GM21526 (cell line): Measurements from ENCODE around the gene PTGDR2.

Experiments used
- ATAC-seq: cut with Tn5 transposase; IDR thresholded peaks from one replicate; pipeline ENCODE4 v1.9.1; 2021; ENCODE audit warnings: moderate library complexity; ENCODE audit not compliant: unreplicated experiment, low FRiP score

Gene PTGDR2

DNA sequence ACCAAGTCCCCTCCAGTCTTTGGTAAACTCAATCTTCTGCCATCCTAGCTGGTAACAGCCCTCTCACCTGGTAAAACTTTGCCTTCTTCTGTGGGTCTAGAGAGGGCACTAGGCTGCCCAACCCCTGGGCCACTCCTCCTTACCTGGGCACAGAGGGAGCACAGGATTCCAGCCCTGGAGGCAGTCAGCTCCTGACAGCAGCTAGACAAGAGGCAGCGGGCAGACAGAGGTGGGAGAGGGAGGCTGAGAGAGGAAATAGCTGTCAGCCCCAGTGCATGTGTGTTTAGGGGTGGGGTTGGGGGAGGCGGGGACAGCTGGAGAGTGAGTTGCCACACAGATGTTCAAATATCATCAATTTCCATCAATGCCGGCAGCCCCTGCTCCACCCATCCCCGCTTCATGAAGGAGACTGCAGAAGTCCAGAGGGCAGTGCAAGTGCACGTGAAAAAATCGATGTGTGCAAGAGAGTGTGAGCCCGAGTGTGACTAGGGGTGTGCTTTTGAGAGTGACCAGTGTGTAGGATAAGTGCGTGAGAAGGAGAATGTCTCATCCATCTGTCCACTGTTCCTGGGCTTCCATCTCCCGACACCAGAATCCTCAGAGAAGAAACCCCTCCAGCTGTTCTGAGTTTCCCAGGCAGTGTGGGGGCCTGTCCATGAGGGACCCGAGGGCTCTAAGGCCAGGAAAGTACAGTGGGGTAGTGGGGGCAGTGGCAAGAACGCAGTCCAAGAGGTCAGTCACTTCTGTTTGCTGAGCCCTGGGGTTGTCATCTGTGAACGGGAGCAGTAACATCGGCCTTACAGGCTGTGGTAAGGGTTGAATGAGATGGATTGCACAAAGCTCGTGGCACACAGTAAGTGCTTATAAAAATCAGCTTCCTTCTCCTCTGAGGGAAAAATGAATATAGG is at the start of gene PTGDR2:
TSS of gene PTGDR2 (minus strand) at position 225 of the 908 bp plus-strand sequence. CDS start 2,228 bp downstream, outside the sequence.
- no peak for ATAC-seq

GRCh38 chr11:60905047-60905446 is 49.3 kb upstream of the PTGDR2 start:
- ATAC-seq: no peak

- ATAC-seq: no peak
These were observed 46.9 kb upstream of the PTGDR2 start for GRCh38 chr11:60902625-60903024.

- ATAC-seq: no peak
These were observed 45.1 kb upstream of the PTGDR2 start for GRCh38 chr11:60900673-60901404.

DNA sequence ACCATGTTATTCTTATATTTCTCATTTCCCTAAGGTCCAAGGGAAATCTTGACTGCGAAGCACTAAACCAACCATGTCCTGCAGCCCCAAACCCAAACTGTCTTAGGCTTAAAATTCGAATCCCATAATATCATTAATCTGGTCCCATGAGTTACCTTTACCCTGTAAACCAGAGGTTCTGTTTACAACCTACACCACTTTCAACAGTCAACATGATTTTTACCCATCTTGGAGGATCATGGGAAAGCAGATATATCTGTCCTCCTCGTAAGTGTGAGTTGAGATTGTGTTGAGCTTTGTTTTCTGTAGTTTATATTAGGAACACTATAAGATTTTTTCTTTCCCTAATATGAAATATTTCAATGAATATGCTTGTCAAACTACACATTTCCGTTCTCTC is 44.2 kb upstream of the PTGDR2 start:
- no peak for ATAC-seq

DNA sequence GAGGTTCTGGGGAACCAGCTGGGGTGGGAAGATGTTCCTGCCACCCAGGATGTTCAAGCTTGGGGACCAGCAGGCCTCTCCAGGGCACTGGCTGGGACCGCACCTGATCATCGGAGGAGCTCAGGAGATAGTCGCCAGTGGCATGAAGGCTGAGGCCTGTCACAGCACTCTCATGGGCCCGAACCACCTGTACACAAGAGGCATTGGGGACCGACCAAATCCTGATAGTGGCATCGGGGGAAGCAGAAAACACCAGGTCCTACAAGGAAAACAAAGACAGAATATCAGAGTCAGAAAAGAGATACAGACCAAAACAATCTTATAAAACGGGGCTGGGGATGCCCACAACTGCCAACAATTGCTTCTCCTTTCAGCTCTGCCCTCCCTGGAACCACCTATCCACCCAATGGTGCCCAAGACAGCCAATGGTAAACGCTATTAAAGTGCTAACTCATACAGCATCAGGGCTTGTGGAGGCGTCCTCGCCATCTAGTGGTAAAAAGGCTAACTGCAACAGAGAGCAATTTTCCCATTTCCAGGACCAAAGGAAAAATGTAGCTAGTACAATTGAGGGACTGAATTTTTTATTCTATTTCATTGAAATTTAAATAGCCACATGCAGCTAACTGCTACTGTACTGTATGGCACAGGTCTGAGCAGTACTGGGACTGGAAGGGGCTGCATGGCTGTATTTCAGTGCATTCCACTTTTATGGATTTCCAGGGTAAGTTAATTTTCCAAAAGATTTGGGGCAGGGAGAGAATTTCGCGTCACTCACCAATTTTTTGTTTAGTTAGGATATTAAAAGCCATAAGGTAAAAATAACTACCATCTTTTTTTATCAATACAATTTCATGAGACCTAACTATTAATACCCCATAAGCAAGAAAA is 43.5 kb upstream of the PTGDR2 start:
- ATAC-seq: no peak

DNA sequence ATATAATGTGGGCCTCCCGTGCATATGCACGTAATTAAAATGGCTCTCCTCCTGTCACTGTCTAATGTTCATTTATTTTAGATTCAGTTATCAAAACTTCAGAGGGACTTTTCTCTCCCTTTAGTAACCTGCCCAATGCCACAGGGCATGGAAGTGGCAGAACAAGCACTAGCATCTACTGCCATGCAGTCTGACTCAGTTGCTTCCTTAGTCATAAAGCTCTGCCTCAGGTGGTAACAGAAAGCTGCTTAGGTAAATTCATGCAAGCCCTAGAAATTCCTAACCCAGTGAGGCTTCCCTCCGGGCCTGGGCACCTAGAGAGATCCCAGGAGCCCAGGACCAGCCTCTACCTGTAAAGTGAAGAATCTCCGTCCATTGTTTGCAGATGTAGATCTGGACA is 41.7 kb upstream of the PTGDR2 start:
- no peak for ATAC-seq

- ATAC-seq: no peak
These were observed 39.9 kb upstream of the PTGDR2 start for GRCh38 chr11:60895687-60896086.

DNA sequence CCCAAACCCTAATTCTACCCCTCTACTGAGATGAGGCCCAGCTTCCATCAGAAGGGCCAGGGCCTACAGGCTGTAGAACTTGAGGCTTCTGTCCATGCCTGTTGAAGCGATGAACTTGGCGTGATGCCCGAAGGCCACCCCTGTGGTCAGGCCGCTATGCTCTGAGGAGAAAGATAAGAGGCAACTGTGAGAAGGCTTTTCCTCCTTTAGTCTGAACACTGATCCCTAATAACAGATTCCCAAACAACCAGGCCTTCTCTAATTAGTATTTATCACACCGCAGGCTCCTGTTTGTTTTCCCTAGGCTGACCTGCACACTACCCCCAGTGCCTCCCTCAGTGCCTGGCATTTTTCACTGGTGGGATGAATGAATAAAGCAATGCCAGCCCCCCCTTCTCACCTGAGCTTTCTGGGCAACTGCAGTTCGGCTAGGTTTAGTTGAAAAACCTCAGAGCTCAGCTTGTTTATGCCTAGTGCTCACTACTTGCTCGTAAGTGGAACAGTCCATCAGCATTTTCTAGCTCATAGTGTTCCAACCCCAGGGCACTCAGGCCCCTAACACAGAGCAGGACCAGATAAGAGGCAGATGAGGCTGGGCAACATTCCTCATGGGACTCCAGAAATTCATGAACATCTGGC is 35.5 kb upstream of the PTGDR2 start:
- ATAC-seq: no peak

DNA sequence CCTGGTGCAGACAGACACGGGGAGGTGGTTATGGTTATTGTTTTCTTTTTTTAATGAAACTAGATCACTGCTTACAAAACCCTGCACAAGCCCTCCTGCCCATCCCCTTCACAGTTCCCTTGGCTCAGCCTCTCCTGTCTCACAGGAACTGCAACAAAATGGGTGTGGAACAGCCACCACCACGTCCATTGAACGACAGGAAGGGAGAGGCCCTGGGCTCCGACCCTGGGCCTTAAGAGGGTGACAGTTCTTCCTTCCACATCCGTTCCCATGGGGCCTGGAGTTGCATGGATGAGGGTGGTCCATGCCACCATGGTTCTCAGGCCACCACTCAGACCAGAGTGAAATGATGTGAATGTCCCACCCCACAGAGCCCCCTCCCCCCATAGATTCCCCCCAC is 34.9 kb upstream of the PTGDR2 start:
- no peak for ATAC-seq

DNA sequence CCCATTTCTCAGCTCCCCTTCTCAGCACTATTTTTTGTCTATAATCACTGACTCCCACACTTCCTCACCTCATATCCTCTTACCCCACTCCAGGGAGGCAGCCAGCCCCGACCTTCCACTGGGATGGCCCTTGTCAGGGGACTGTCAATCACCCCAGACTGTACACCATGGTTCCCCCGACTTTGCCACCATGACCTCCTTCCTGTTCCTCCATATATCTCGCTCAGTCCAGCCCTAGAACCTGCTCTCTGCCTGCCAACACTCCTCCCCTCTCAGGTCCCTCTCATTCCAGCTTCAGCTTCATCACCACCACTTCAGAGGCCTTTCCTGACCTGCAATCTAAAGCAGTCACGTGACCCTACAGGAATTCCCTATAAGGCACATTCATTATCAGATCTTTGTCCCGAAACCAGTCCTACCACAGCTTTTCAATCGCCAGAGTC is 34.1 kb upstream of the PTGDR2 start:
- ATAC-seq: no peak

- no peak for ATAC-seq
These were observed 31.8 kb upstream of the PTGDR2 start for GRCh38 chr11:60887556-60887955.

DNA sequence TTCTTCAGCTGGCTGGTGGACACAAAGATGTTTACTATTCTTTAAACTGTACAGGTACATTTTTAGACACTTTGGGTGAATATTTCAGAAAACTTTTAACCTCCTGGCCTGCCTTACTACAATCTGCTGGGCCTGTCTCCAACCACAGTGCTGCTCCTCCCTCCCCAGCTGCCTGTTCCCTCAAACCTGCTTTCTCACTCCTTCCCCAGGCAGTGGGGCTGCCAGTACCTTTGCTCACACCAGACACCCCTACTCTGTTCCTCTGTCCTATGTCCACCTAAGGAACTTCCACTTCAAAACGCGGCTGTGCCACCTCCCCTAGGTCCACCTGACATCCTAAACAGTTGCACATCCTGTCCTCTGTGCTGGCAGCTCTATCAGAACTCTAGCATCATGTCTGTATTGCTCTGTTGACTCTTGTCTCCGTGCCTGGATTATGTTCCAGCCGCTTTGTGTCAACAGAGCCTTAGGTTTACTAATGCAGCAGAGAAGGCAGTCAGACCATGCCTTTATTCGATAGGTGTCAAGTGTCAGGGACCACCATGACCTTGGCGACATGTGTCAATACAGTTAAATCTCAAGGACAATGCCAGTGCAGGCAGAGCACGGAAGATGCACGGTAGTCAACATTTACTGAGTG is 25.0 kb upstream of the PTGDR2 start:
- no peak for ATAC-seq

DNA sequence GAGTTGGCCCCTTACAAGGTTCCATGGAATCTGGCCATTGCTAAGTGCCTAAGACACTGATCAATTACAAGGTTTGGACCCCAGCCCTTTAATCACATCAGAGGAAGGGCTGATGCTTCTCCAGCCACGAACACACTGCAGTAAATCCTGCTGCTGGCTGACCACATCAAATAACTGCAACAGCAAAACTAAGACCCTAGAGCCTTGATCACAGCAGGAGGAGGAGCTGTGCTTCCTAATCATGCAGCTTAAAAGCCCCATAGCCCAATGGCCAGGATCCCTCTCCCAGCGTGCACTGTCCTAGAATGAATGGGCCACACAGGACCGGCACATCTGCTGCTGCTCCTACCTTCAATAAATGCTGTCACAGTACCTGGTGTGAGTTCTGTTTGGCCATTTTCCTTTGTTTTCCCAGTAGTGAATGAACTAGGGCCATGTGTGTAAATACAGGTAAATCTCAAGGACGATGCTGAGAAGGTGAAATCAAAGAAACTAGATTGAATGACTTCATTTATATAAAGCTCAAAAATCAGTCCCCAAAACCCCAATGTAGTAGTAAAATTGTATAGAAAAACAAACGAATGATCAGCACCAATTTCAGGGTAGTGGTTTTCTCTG is 24.3 kb upstream of the PTGDR2 start:
- ATAC-seq: no peak

GRCh38 chr11:60879104-60879503 is 23.4 kb upstream of the PTGDR2 start:
- no peak for ATAC-seq

- ATAC-seq: no peak
These were observed 22.7 kb upstream of the PTGDR2 start for GRCh38 chr11:60878245-60879101.

- ATAC-seq: no peak
These were observed 20.4 kb upstream of the PTGDR2 start for GRCh38 chr11:60876168-60876485.

DNA sequence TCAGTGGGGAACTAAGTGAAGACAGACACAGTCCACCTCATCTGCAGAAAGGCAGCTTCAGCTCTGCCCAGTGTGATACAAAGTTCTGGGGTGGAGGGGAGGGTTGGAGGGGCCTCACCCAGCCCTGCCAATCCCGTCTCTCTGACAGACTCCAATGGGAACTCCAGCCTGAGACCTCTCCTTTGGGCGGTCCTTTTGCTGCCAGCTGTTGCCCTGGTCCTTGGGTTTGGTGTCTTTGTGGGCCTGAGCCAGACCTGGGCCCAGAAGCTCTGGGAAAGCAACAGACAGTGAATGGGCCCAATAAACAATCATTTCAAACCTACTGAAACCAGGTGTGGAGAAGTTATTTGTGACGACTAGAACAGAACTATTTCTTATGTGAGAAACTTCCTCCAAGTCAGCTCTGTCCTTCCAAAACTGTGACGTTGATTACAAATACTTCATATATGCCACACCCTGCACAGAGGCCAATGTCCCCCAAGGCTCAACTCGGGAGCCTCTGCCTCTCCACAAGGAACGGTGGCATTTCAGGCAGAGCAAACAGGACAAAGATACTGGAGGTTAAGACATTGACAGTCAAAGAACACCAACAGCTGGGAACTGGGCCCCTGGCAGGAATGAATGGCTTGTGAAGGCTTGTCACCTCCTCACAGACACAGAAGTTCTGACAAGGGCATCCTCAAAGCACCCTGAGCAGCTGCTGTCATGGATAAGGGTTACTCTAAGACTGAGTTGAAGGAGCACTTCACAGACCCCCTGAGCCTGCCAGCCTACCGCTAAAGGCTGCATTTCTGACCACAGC is 19.8 kb upstream of the PTGDR2 start:
- no peak for ATAC-seq
